Activated naive CD4-positive, alpha-beta T cell (primary cell): Measurements from ENCODE around the gene PKHD1.

Experiments
- DNase-seq, 4 experiments: peaks; one replicate each; lab custom pipeline; 2025; lab: John Stamatoyannopoulos, UW

The PKHD1 gene

GRCh38 chr6:51793393-51793792, 294.0 kb downstream of the PKHD1 start:
- DNase-seq, result no peak

- no peak for DNase-seq
Observed at GRCh38 chr6:51792273-51793030, 295.0 kb downstream of the PKHD1 start.

- DNase-seq, result no peak
Observed at GRCh38 chr6:51790946-51791345, 296.5 kb downstream of the PKHD1 start.

GRCh38 chr6:51788121-51788520, 299.3 kb downstream of the PKHD1 start:
- DNase-seq, result no peak

DNA sequence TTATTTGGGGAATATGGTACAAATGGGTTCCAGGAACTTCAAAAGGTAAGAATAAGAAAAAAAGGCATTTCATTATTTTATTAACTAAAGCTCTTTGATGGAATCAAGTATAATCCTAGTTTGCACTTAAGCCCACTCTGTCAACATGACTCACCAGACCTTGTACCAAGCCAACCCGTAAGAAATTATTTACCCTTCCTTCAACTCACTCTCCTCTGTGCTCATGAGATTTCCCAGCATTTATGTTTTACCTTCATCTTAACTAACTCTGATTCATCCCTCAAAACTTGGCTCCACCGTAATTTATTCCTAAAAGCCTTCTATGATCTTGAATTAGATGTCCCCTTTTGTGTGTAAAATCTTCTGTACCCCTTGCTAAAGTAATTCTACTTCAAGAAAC, 308.7 kb downstream of the PKHD1 start:
- no peak for DNase-seq

- DNase-seq, result no peak
Observed at GRCh38 chr6:51777618-51778017, 309.8 kb downstream of the PKHD1 start.

GRCh38 chr6:51775942-51776860, 311.2 kb downstream of the PKHD1 start:
- DNase-seq, result no peak

GRCh38 chr6:51768087-51768486, 319.3 kb downstream of the PKHD1 start:
- no peak for DNase-seq

DNA sequence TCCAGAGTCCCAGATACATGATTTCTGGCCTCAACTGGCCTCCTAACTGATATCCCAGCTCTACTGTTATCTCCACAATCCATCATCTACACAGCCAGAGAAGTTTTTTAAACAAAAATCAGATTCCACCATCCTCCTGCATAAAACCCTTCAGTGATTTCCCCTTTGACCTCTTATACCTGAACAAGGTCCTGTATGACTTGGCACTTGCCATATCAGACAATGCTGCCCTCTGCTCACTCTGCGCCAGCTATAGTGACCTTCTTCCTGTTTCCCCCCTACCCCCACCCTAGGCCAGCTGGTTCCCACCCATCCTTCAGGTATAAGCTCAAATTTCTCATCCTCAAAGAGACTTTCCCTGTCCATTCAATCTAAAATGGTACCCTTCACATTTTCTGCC, 322.2 kb downstream of the PKHD1 start:
- DNase-seq, result no peak

DNA sequence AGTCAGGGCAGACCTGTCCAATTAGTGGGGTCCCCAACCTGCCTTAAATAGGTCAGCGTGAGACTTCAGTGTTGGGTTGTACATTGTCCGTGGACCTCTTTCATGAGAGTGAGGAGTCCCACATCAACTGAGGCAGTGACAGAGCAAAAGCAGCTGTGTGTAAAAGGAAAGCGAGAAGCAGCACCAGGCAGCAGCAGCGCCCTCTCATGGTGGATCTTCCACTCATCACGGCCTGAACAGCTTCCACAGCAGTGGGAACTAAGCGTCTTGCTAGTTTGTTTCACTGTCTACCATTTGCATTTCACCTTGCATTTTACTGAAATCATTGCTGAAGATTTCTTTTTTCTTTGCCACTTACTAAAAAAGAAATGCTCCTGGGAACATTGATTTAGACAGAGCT, 333.8 kb downstream of the PKHD1 start:
- no peak for DNase-seq

DNA sequence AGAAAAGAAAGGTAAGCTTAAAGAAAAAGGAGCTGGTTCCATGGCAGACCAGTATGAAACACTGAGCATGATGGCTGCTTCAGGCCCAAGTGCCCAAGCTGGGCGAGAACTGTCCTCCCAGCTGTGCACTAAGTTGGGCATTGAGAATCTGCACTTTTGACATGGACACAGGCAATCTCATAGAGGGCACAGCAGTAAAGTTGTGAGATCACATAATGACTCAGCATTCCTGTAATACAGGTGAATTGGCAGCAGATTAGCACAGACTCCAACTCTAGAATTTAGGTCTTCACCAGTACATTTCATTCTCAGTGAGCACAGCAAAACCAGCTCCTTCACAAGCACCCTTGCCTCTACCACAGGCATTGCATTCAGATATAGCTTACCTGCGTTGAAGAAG, 343.4 kb downstream of the PKHD1 start:
- DNase-seq, result no peak

- no peak for DNase-seq
Observed at GRCh38 chr6:51740658-51741057, 346.8 kb downstream of the PKHD1 start.

- DNase-seq, result no peak
Observed at GRCh38 chr6:51738614-51739013, 348.8 kb downstream of the PKHD1 start.

GRCh38 chr6:51737580-51738360, 349.6 kb downstream of the PKHD1 start:
- no peak for DNase-seq

DNA sequence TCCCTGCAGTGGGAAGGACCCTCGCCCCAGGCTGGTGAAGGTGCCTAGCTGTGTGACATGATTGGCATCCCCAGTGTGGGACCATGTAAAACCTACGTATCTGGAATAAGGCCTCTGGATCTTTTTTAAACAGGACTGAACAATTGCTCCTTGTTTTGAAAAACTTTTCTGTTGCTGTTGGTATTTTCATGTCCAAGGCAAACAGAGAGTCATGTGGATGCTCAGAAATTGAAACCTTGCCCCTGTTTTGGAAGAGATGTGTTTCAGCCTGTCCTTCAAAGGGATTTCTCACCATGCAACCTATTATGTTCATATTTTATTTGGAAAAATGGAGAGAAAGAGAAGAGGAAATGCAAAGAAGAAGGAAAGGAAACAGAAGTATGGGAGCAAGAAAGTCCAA, 362.3 kb downstream of the PKHD1 start:
- no peak for DNase-seq

DNA sequence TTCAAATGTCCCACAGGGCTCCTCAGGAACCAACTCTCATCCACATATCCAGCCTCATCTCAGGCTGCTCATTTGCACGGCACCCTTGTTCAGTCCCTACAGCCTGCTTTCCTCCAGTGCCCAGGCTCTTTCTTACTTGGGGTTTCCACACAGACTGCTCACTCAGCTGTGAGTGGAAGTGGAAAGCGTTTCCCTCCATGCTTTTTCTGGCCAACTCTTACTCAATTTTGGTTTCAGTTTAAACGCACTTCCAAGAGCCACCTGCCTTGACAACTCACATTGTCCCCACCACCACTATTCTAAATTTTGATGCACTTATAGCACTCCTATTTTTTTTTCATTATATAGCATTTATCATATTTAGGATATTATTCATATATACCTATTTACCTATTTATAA, 367.1 kb downstream of the PKHD1 start:
- DNase-seq, result no peak

- no peak for DNase-seq
Observed at GRCh38 chr6:51719297-51719696, 368.1 kb downstream of the PKHD1 start.

DNA sequence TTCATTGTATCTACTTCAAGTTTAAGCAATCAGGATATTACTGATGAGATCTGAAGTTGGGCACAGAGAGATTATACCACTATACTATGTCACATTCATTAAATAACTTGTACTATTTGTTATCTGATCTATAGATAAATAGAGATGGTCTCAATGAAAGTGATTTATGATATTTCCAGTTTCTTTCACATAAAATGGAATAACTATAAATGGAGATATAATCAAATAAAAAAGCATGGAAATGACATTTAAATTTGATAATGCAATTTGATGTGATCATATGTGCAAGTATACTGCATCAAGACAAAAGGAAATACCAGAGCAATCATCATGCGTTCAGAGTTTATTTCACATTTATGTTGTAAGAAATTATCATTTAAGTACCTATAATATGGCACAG, 368.9 kb downstream of the PKHD1 start:
- DNase-seq, result no peak

DNA sequence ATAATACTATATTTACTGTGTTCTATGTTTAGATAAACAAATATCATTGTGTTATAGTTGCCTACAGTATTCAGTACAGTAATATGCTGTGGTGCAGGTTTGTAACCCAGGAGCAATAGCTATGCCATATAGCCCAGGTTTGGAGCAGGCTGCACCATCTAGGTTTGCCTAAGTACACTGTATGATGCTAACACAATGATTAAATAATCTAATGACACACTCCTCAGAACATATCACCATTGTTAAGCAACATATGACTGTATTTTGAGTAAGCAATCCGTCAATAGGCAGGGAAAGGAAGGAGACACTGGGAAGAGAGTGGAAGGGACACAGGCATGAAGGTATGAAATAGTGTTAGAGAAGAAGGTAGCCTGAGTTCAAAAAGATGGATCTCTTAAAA, 369.9 kb downstream of the PKHD1 start:
- DNase-seq, result no peak

- no peak for DNase-seq
Observed at GRCh38 chr6:51711876-51712275, 375.5 kb downstream of the PKHD1 start.

DNA sequence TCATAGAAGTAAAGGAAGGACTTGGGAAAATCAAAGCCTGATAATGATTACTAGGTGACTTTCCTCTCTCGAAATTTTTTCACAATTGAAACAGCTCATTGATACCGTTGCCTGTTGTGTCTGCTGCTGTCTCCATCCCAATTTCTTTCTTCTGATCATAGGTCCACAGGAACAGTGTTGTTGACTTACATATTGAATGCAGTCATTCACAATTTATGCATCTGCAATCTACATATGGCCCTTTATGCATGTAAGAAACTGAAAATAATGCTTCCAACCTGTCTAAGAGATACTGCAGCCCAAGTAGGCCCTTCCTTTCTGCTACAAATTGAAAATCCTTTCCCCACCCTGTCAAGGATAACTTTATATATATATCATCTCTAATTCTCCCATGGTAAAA, 381.3 kb downstream of the PKHD1 start:
- DNase-seq, result no peak

GRCh38 chr6:51704932-51705540, 382.4 kb downstream of the PKHD1 start:
- DNase-seq, result no peak
